Measurements from ENCODE around the gene ZNF691.
"Not testable (repeated sequence)": the region's sequence is repeated elsewhere in the genome, so short reads cannot be mapped to it uniquely, and the experiment has no call there.

ZNF691 gene

DNA sequence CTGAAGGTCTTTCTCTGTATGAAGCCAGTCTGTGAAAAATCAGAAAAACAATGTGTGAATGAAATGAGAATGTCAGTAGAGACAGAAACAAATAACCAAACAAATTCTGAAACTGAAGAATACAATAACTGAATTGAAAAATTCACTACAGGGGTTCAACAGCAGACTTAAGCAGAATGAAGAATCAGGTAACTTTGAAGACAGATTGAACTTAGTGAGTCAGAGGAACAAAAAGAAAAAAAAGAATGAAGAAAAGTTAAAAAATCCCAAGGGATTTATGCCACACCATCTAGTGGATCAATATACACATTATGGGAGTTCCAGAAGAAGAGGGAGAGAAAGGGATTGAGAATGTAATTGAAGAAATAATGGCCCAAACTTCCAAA lies 14.6 kb downstream of the ZNF691 start:
- DNase-seq: no peak

DNA sequence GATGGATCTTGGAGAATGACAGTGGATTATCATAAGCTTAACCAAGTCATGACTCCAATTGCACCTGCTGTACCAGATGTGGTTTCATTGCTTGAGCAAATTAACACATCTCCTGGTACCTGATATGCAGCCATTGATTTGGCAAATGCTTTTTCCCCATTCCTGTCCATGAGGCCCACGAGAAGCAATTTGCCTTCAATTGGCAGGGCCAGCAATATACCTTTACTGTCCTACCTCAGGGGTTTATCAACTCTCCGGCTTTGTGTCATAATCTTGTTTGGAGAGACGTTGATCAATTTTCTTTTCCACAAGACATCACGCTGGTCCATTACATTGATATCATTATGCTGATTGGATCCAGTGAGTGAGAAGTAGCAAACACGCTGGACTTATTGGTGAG lies 20.1 kb downstream of the ZNF691 start:
- no peak for DNase-seq

GRCh38 chr1:42868466-42868865 lies 22.1 kb downstream of the ZNF691 start:
- DNase-seq: not testable (repeated sequence)

GRCh38 chr1:42869254-42869653 lies 22.8 kb downstream of the ZNF691 start:
- DNase-seq: not testable (repeated sequence)

- DNase-seq: not testable (repeated sequence)
Measured at GRCh38 chr1:42869751-42870150, 23.3 kb downstream of the ZNF691 start.

DNA sequence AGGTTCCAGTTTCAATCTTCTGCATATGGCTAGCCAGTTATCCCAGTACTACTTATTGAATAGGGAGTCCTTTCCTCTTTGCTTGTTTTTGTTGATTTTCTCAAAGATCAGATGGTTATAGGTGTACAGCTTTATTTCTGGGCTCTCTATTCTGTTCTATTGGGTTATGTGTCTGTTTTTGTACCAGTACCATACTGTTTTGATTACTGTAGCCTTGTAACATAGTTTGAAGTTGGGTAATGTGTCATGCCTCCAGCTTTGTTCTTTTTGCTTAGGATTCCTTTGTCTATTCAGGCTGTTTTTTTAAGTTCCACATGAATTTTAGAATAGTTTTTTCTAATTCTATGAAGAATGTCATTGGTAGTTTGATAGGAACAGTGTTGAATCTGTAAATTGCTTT lies 26.7 kb downstream of the ZNF691 start:
- DNase-seq: not testable (repeated sequence)

DNA sequence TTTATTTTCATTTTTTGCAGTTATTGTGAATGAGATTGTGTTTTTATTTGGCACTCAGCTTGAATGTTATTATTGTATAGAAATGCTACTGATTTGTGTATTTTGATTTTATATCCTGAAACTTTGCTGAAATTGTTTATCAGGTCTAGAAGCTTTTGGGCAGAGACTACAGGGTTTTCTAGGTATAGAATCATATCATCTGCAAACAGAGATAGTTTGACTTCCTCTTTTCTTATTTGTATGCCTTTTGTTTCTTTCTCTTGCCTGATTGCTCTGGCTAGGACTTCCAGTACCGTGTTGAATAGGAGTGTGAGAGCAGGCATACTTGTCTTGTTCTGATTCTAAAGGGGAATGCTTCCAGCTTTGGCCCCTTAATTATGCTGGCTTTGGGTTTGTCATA lies 27.3 kb downstream of the ZNF691 start:
- no peak for DNase-seq

GRCh38 chr1:42876009-42876408 lies 29.6 kb downstream of the ZNF691 start:
- DNase-seq: no peak

GRCh38 chr1:42877380-42877779 lies 31.0 kb downstream of the ZNF691 start:
- DNase-seq: no peak

- DNase-seq: no peak
Measured at GRCh38 chr1:42880384-42880783, 34.0 kb downstream of the ZNF691 start.

DNA sequence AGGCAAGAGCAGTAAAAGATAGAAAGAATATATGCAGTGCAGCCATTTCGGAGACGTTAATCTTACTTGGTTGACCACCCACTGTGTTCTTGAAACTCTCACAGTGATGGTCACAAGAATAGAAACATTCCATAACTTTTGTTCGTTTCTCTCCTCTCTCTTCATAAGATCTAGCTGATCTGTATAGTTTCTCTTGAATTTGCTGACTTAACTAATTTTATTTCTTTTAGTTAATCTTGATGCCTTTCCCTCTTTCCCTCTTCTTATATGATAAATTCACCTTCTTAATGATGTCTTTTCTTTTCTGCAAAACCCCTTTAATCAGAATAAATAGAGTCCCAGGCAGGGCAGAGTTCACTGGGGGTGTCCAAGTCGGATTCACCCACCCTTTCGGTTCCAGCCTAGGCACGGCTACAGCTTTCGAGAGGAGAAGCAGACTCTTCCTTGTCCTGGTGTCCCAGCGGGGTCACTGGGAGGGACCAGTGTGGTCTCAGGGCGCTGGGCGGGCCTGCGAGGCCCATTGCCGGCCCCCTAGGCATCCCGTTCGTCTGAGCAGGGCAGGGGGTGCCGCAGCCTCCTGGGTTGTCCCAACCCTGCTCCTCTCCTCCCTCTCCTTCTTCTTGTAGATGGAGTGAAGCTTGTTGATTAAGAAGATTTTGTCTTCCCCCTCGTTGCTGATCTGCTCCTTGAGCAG lies 39.8 kb downstream of the ZNF691 start:
- no peak for DNase-seq

DNA sequence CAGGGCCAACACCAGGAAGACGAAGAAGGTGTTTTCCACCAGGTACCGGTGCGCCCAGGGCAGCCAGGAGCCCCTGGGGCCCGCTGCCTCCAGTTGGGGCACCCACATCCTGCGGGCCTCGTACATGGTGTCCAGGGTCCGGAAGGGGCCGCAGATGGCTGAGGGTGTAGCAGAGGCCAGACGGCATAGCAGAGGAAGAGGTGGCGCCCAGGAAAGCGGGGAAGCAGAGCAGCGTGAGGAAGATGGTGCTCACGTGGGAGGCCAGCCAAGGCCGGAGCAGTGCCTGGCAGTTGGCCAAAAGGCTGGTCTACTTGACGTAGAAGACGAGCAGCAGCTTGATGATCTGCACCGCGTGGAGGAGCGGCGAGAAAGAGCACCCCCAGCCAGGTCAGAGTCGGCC lies 40.4 kb downstream of the ZNF691 start:
- no peak for DNase-seq

DNA sequence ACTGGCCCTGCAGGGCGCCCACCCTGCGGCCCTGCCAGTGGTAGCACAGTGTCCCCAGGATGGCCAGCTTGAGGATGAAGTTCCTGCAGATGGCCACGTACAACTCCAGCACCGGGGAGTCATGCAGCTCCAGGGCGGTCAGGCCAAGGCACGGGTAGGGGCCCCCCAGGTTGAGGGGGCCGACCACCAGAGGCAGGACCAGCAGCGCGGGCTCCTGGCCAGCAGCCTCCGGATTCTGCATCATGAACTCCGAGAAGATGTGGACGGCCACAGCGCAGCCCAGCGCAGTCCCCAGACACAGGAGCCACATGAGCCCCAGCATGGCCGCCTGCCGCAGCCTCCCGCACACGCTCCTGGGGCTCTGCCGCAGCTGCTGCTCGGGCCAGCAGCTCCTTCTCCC lies 41.0 kb downstream of the ZNF691 start:
- no peak for DNase-seq

DNA sequence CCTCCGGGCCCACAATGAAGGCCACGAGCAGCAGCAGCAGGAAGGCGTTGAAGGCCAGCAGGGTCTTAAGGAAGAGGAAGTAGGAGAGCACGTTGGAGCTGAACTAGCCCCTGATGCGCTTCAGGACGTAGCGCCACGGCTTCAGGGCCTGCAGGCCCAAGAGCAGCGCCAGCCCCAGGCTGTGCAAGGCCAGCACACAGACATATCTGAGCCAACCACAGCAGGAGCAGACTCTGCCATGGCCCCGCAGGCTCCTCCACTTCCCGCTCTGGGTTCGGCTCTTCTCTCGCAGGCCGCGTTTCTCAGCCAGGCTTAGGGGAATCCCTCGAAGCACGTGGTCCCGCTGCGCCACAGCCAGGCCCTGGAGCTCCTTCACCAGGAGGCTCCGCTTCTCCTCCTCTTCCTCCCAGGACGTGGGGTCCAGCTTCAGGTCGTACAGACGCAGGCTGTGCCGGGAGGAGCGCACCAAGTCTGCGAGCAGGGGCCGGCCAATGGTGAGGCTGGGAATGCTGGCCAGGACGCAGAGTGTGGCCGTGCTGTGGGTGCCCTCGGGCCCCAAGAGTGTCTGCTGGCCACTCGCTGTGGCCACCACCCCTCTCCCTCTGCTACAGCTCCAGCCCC lies 41.7 kb downstream of the ZNF691 start:
- DNase-seq: no peak

- DNase-seq: no peak
Measured at GRCh38 chr1:42889264-42889663, 42.9 kb downstream of the ZNF691 start.

DNA sequence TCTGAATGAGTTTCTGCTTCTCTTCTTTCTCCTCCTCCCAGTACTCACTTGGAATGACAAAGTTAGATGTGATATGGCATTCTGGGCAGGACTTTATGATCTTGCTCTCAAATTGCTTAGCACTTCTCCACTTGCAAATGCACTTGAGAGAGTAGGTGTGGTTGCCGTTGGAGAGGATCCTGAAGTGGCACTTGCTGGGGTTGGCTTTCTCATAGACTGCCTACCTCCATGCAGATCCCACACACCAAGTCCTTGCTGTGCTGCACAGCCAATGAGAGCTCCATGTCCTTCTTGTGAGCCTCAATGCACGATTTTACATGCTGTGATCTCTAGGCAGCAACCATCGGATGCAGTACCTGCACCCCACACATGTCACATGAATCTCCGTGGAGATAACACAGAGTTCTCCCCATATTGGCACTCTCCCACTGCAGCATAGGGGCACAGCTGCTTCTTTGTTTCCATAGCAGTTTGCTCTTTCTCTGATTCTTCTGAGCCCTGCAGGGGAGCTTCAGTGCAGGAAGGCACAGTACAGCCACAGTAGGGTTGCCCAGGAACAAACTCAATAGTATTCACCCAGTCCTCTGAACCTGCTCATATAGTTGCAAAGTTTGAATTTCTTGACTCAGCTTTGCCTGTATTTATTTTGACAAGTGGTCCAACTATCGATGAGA lies 45.2 kb downstream of the ZNF691 start:
- DNase-seq: no peak

GRCh38 chr1:42899960-42900359 lies 53.5 kb downstream of the ZNF691 start:
- DNase-seq: not testable (repeated sequence)
